Left cardiac atrium (tissue), 4 donors: ENCODE measurements around the gene CACNA1A. TPM values are rescaled to one million over a fixed set of nuclear protein-coding genes. Genes with fewer than 3 reads are reported as not detected.

Experiments used
- ATAC-seq, 2 donors: fragments of 200-7000 bp; cut with Tn5 transposase; one replicate each; pipeline ENCODE4 v1.9.1; 2020; ENCODE audit warnings: mild to moderate bottlenecking in 2 of 2, moderate library complexity in 2 of 2
- DNase-seq: peaks from one replicate; pipeline ENCODE4 v3.0.0-alpha.2; 2020
- intact Hi-C, 2 donors: fragments of 100-400 bp; cut with DNase I; formaldehyde crosslinking; loops; one replicate each; pipeline versions ENCODE4 v1.14.1 to v1.15.1; 2022 to 2023
- total RNA-seq, 2 donors: library from RNA; stranded (reverse); fragmentation: NEBNext Ultra II Directional; extraction: Animal tissue kit (Norgen Biotek cat#: 25700); gene quantifications; one replicate each; pipeline ENCODE4 v1.2.1, GENCODE V29; 2021
- donor health status: DM: no; HTN: yes; CAD: no.
- donor health status: DM: no; HTN: yes; CAD: no; lungs with severe emphysema.
- donor health status: DM: yes; HTN: yes; CAD: no.
- donor health status: Dilated cardiomyopathy.

Gene CACNA1A
- total RNA-seq, 2 donors from 2014 or later: 0.39 to 0.41 TPM

- intact Hi-C loops: no loop called here
- ATAC-seq: no peak
- DNase-seq: no peak
Measured at GRCh38 chr19:13502231-13502630, 4.0 kb downstream of the CACNA1A start.

GRCh38 chr19:13499692-13500091 is 6.6 kb downstream of the CACNA1A start:
- DNase-seq (no peak), ATAC-seq (no peak)
- intact Hi-C loops: no loop called here

GRCh38 chr19:13493516-13494310 is 12.6 kb downstream of the CACNA1A start:
- DNase-seq (no peak), ATAC-seq (no peak)
- intact Hi-C loops: no loop called here

GRCh38 chr19:13492128-13492527 is 14.2 kb downstream of the CACNA1A start:
- no peak for ATAC-seq

GRCh38 chr19:13487985-13488384 is 18.3 kb downstream of the CACNA1A start:
- intact Hi-C loops: no loop called here
- ATAC-seq: no peak

More at GRCh38 chr19:13492128-13492527, 14.2 kb downstream of the CACNA1A start:
- intact Hi-C loops: no loop called here
- no peak for DNase-seq

GRCh38 chr19:13484166-13484565 is 22.1 kb downstream of the CACNA1A start:
- ATAC-seq (no peak), DNase-seq (no peak)
- intact Hi-C loops: no loop called here

More at GRCh38 chr19:13487985-13488384, 18.3 kb downstream of the CACNA1A start:
- no peak for DNase-seq

GRCh38 chr19:13483215-13483614 is 23.1 kb downstream of the CACNA1A start:
- no peak for DNase-seq

GRCh38 chr19:13478576-13478975 is 27.7 kb downstream of the CACNA1A start:
- ATAC-seq (no peak), DNase-seq (no peak)
- intact Hi-C loops: no loop called here

More at GRCh38 chr19:13483215-13483614, 23.1 kb downstream of the CACNA1A start:
- ATAC-seq: no peak
- intact Hi-C loops: no loop called here

GRCh38 chr19:13476071-13476470 is 30.2 kb downstream of the CACNA1A start:
- no peak for DNase-seq
- intact Hi-C loops: no loop called here
- no peak for ATAC-seq

GRCh38 chr19:13475044-13475443 is 31.2 kb downstream of the CACNA1A start:
- DNase-seq: no peak
- intact Hi-C loops: no loop called here
- no peak for ATAC-seq

GRCh38 chr19:13466697-13467096 is 39.6 kb downstream of the CACNA1A start:
- intact Hi-C loops: no loop called here
- ATAC-seq (no peak), DNase-seq (no peak)

- no peak for DNase-seq
- intact Hi-C loops: no loop called here
- no peak for ATAC-seq
Measured at GRCh38 chr19:13463296-13463695, 43.0 kb downstream of the CACNA1A start.

GRCh38 chr19:13461536-13461935 is 44.7 kb downstream of the CACNA1A start:
- DNase-seq (no peak), ATAC-seq (no peak)
- intact Hi-C loops: no loop called here

GRCh38 chr19:13460045-13460444 is 46.2 kb downstream of the CACNA1A start:
- intact Hi-C loops: no loop called here
- no peak for DNase-seq
- no peak for ATAC-seq

GRCh38 chr19:13459351-13459750 is 46.9 kb downstream of the CACNA1A start:
- intact Hi-C loops: no loop called here
- ATAC-seq (no peak), DNase-seq (no peak)

- ATAC-seq: no peak
- intact Hi-C loops: no loop called here
- no peak for DNase-seq
Measured at GRCh38 chr19:13451434-13451995, 54.8 kb downstream of the CACNA1A start.

GRCh38 chr19:13447978-13448377 is 58.3 kb downstream of the CACNA1A start:
- DNase-seq (no peak), ATAC-seq (no peak)
- intact Hi-C loops: no loop called here

GRCh38 chr19:13441810-13442512 is 64.3 kb downstream of the CACNA1A start:
- intact Hi-C loops: no loop called here
- no peak for ATAC-seq
- peak; percentile 35 for DNase-seq

- intact Hi-C loops: no loop called here
- no peak for DNase-seq
- no peak for ATAC-seq
Measured at GRCh38 chr19:13437919-13438618, 68.2 kb downstream of the CACNA1A start.

GRCh38 chr19:13436352-13436751 is 69.9 kb downstream of the CACNA1A start:
- DNase-seq (no peak), ATAC-seq (no peak)
- intact Hi-C loops: no loop called here
